GM12878 (cell line): ENCODE measurements around the gene JADE2. TPM values are rescaled to one million over a fixed set of nuclear protein-coding genes. Genes with fewer than 3 reads are reported as not detected.

Source experiments
- ATAC-seq: fragments of 200-7000 bp; cut with Tn5 transposase; 3 replicates; pipeline ENCODE4 v1.9.1; 2020; ENCODE audit warnings: mild to moderate bottlenecking, moderate library complexity
- BruUV-seq: library from RNA; stranded (reverse); fragments of 400-500 nt; replicated peaks from 2 replicates; lab custom pipeline; 2021; lab: Mats Ljungman, UMichigan
- CTCF ChIA-PET: fragments of 300-600 bp; sonication (Branson Sonifier 250); formaldehyde crosslinking; extraction: SDS; loops from one replicate; lab custom pipeline; 2021; ENCODE audit warnings: inconsistent platforms; lab: Yijun Ruan, JAX
- POLR2A ChIA-PET: fragments of 350-600 bp; formaldehyde crosslinking; extraction: SDS; loops from one replicate; lab custom pipeline; 2021; ENCODE audit warnings: inconsistent platforms; lab: Charles Lee
- RAD21 ChIA-PET: fragments of 300-600 bp; sonication (Branson Sonifier 250); formaldehyde crosslinking; loops from one replicate; lab custom pipeline; 2023; ENCODE audit warnings: antibody characterized with exemption; ENCODE audit not compliant: unreplicated experiment; lab: Charles Lee
- SMC1A ChIA-PET: fragments of 300-600 bp; sonication (Branson Sonifier 250); formaldehyde crosslinking; loops from one replicate; lab custom pipeline; 2023; ENCODE audit not compliant: unreplicated experiment, uncharacterized antibody; lab: Charles Lee
- DNase-seq: peaks from one replicate; pipeline ENCODE4 v3.0.0-alpha.2; 2011; ENCODE audit warnings: low read depth, low spot score
- FAIRE-seq: peaks from 3 replicates; lab custom pipeline; 2011; peaks lifted over from hg19 to GRCh38; lab: Jason Lieb, UNC
- H2AFZ ChIP-seq: 2 replicates; pipeline ENCODE4 v1.6.0; 2011; ENCODE audit warnings: low read depth, low read length, control low read depth; ENCODE audit not compliant: control insufficient read depth
- H3K27ac ChIP-seq: 2 replicates; pipeline ENCODE4 v1.5.1; 2011; ENCODE audit warnings: control low read depth; ENCODE audit not compliant: control insufficient read depth, insufficient read depth
- H3K27me3 ChIP-seq, 2 experiments: replicated peaks in 1 of 2; 2 replicates each; pipeline versions ENCODE4 v1.6.0 to v1.6.1; 2011; ENCODE audit warnings: low read length in 1 of 2; ENCODE audit not compliant: control insufficient read depth in 2 of 2, insufficient read depth in 2 of 2
- H3K36me3 ChIP-seq, 2 experiments: 2 replicates each; pipeline ENCODE4 v1.5.1; 2011; ENCODE audit warnings: low read length in 1 of 2; ENCODE audit not compliant: control insufficient read depth in 2 of 2, insufficient read depth in 2 of 2
- H3K4me1 ChIP-seq: 2 replicates; pipeline ENCODE4 v1.6.1; 2011; ENCODE audit warnings: mild to moderate bottlenecking, low read length, moderate library complexity, mixed read lengths; ENCODE audit not compliant: control insufficient read depth, insufficient read depth
- H3K4me2 ChIP-seq: 2 replicates; pipeline ENCODE4 v1.6.0; 2011; ENCODE audit warnings: control low read depth; ENCODE audit not compliant: control insufficient read depth, insufficient read depth
- H3K4me3 ChIP-seq: fragments of 200-600 bp; sonication (generic); 2 replicates; pipeline ENCODE4 v1.5.1; 2016
- H3K79me2 ChIP-seq: 2 replicates; pipeline ENCODE4 v1.6.0; 2011; ENCODE audit warnings: low read length; ENCODE audit not compliant: control insufficient read depth, insufficient read depth
- H3K9ac ChIP-seq: 2 replicates; pipeline ENCODE4 v1.8.0; 2011; ENCODE audit warnings: low read length, control low read depth, mixed read lengths; ENCODE audit not compliant: control insufficient read depth, insufficient read depth
- H3K9me3 ChIP-seq: replicated peaks from 3 replicates; pipeline ENCODE4 v1.5.1; 2011; ENCODE audit warnings: mild to moderate bottlenecking, low read length; ENCODE audit not compliant: control insufficient read depth, insufficient read depth
- H4K20me1 ChIP-seq: 2 replicates; pipeline ENCODE4 v1.6.0; 2011; ENCODE audit not compliant: control insufficient read depth, insufficient read depth
- CHD2 ChIP-seq: IDR thresholded peaks from 2 replicates; pipeline ENCODE4 v1.6.1; 2011; ENCODE audit warnings: low read depth, low read length, improper control_type of control experiment, borderline replicate concordance
- CTCF ChIP-seq, 3 experiments: IDR thresholded peaks in 2 of 3; conservative IDR thresholded peaks in 1 of 3; 2 replicates each; pipeline ENCODE4 v1.5.1; 2011; ENCODE audit warnings: low read depth in 3 of 3, low read length in 3 of 3, mild to moderate bottlenecking in 3 of 3, control low read depth in 2 of 3, moderate library complexity in 2 of 3, inconsistent platforms in 1 of 3, mixed read lengths in 1 of 3; ENCODE audit not compliant: control insufficient read depth in 2 of 3, insufficient read depth in 1 of 3; ENCODE audit errors: extremely low read depth in 1 of 3
- GATAD2B ChIP-seq: fragments of 450-650 bp; conservative IDR thresholded peaks from 2 replicates; pipeline ENCODE4 v1.6.1; 2017; ENCODE audit warnings: low read depth, mild to moderate bottlenecking, moderate library complexity
- MEF2B ChIP-seq: fragments of 450-650 bp; IDR thresholded peaks from 2 replicates; pipeline ENCODE4 v1.6.1; 2018; ENCODE audit warnings: mild to moderate bottlenecking, moderate library complexity; ENCODE audit not compliant: partially characterized antibody, poor library complexity, severe bottlenecking
- MLLT1 ChIP-seq: fragments of 450-650 bp; IDR thresholded peaks from 2 replicates; pipeline ENCODE4 v1.6.1; 2016; ENCODE audit warnings: mild to moderate bottlenecking
- MTA3 ChIP-seq: IDR thresholded peaks from 2 replicates; pipeline ENCODE4 v1.6.1; 2012; ENCODE audit warnings: low read length, inconsistent platforms, borderline replicate concordance
- NBN ChIP-seq: fragments of 450-650 bp; IDR thresholded peaks from 2 replicates; pipeline ENCODE4 v1.6.1; 2016
- RB1 ChIP-seq: fragments of 450-650 bp; formaldehyde crosslinking; IDR thresholded peaks from 2 replicates; pipeline ENCODE4 v1.6.1; 2017; ENCODE audit warnings: mild to moderate bottlenecking, borderline replicate concordance
- TCF12 ChIP-seq: IDR thresholded peaks from 2 replicates; pipeline ENCODE4 v1.6.1; 2011; ENCODE audit warnings: low read depth, mild to moderate bottlenecking, low read length
- USF1 ChIP-seq: IDR thresholded peaks from 2 replicates; pipeline ENCODE4 v1.6.1; 2011; ENCODE audit warnings: borderline replicate concordance, low read depth, mild to moderate bottlenecking, moderate library complexity, mixed read lengths, low read length; ENCODE audit not compliant: insufficient read depth; ENCODE audit errors: extremely low read length
- ZBTB40 ChIP-seq: fragments of 450-650 bp; IDR thresholded peaks from 2 replicates; pipeline ENCODE4 v1.6.1; 2016; ENCODE audit warnings: mild to moderate bottlenecking, moderate library complexity, borderline replicate concordance
- WGBS: methylation state at CpG from one replicate; pipeline ENCODE4 v1.1.6; 2016; ENCODE audit warnings: low lambda C conversion rate; ENCODE audit not compliant: insufficient replicate concordance, insufficient coverage; ENCODE audit errors: missing lambda C conversion rate; 5-methylcytosine and 5-hydroxymethylcytosine counted together
- in situ Hi-C: fragments of 300-500 bp; cut with MboI; formaldehyde crosslinking; loops from 9 replicates; pipeline ENCODE4 v1.14.3; 2018; ENCODE audit warnings: mixed read lengths
- intact Hi-C: fragments of 100-400 bp; cut with micrococcal nuclease; formaldehyde crosslinking; loops from one replicate; pipeline ENCODE4 v1.14.2; 2022; ENCODE audit not compliant: unreplicated experiment
- polyA plus RNA-seq, 11 experiments: library from polyadenylated mRNA; depleted of rRNA in 4 of 11; unstranded in 6 of 11; stranded (reverse) in 5 of 11; fragments of >200 nt; fragmentation: Nextera tagmentation in 4 of 11; fragmentation: Illumina TruSeq in 1 of 11; extraction: Ambion mirVana in 4 of 11; extraction: Trizol in 1 of 11; gene quantifications; 1 replicate in 1 of 11; 2 replicates in 10 of 11; pipeline versions ENCODE4 v1.2.1 to v1.2.3, GENCODE V29; 2011 to 2016; ENCODE audit warnings: inconsistent platforms in 2 of 11, missing spikeins in 2 of 11, low read depth in 1 of 11
- total RNA-seq, 4 experiments: library from RNA; depleted of rRNA in 3 of 4; stranded (reverse); fragments of >200 nt in 3 of 4; fragmentation: Illumina TruSeq in 1 of 4; extraction: Trizol in 1 of 4; gene quantifications; 2 replicates each; pipeline versions ENCODE4 v1.2.1 to v1.2.3, GENCODE V29; 2013 to 2021

JADE2 gene
- total and polyA plus RNA-seq, 10 of the 15 experiments (the other 5 are each of a cell fraction or from before 2014, with no cell fraction given) = 1.5 to 67.0 (median 22.4) TPM

GRCh38 chr5:134519989-134520388 is 5.5 kb upstream of the JADE2 start (continued):
- TF ChIP-seq ZBTB40 (no peak), RB1 (no peak), TCF12 (no peak)

GRCh38 chr5:134521841-134522240 is 3.6 kb upstream of the JADE2 start:
- H3K4me1 ChIP-seq = peaks cover 3% of the 10 kb centered on the region; the same call in 1 of the 2 replicates
- intact Hi-C loops = no loop called here
- 2% methylated on average over 3 of the region's 3 CpGs for WGBS
- H4K20me1 ChIP-seq = no peaks in the 10 kb centered on the region
- BruUV-seq = no TSS peak
- H3K36me3 ChIP-seq = no peaks in the 10 kb centered on the region
- CTCF ChIA-PET = interaction anchor here (1.0 to 2.8 kb wide), 2 partner anchors 12 to 111 kb away, joined by 3 to 12 read pairs; partner anchors contain the start of gene CDKN2AIPNL
- no peak overlapping the region for H3K27ac ChIP-seq
- in situ Hi-C loops = no loop called here
- H3K9me3 ChIP-seq = no peaks in the 10 kb centered on the region
- peaks cover 22% of the 10 kb centered on the region for H3K79me2 ChIP-seq
- DNase-seq (no peak), FAIRE-seq (no peak), ATAC-seq (no peak)
- SMC1A ChIA-PET = interaction anchor here (0.6 to 2.6 kb wide), 3 partner anchors 33 to 106 kb away, joined by 3 to 11 read pairs (median 6); no protein-coding TSS in a partner anchor
- RAD21 ChIA-PET = interaction anchor here (1.1 to 5.5 kb wide), 4 partner anchors 11 to 109 kb away, joined by 5 to 24 read pairs (median 8); partner anchors contain the start of gene CDKN2AIPNL
- H3K4me2 ChIP-seq = no peak overlapping the region
- H3K4me3 ChIP-seq = no peak overlapping the region
- H3K9ac ChIP-seq = no peak overlapping the region
- no peak overlapping the region for H2AFZ ChIP-seq
- peaks cover 2 to 6% of the 10 kb centered on the region in 2 experiments; a peak in 1 of 4 replicates for H3K27me3 ChIP-seq
- POLR2A ChIA-PET = interaction anchor here (0.6 to 1.8 kb wide), 6 partner anchors 15 to 1616 kb away, joined by 3 to 6 read pairs (median 3); no protein-coding TSS in a partner anchor
- no peak for TF ChIP-seq CHD2
- no peak for TF ChIP-seq GATAD2B
- no peak for TF ChIP-seq MTA3
- TF ChIP-seq MEF2B = no peak
- TF ChIP-seq NBN = no peak
- no peak for TF ChIP-seq USF1
- TF ChIP-seq MLLT1 = no peak
- TF ChIP-seq CTCF (IDR thresholded peaks at IDR 0.05 in 2 of 3, conservative IDR thresholded peaks at IDR 0.05 in 1 of 3; ENCODE audit: control insufficient read depth in 2 of 3, extremely low read depth in 1 of 3, insufficient read depth in 1 of 3, low read depth in 3 of 3, low read length in 3 of 3) = no peak
